ENCODE results near the gene ASIC2. TPM values are rescaled to one million over a fixed set of nuclear protein-coding genes. Genes with fewer than 3 reads are reported as not detected.

ASIC2 gene
- polyA plus RNA-seq, 1 experiment, result 0.05 TPM

- ChIA-PET POLR2A (no interaction called here), CTCF (no interaction called here)
- Histone ChIP-seq H3K27me3 (ENCODE audit: control insufficient read depth, insufficient read depth, low read length) (peaks cover 3% of the 10 kb centered on the region), H3K36me3 (ENCODE audit: control insufficient read depth, insufficient read depth, low read length) (no peaks in the 10 kb centered on the region), H3K4me3 (ENCODE audit: low read depth, low read length) (no peak overlapping the region)
- TF ChIP-seq CTCF (IDR thresholded peaks at IDR 0.05; ENCODE audit: insufficient read depth, low read depth, low read length), result no peak
- no peak for DNase-seq (ENCODE audit: low read depth)
Measured at GRCh38 chr17:33245183-33245582, 47.9 kb downstream of the ASIC2 start.

- ChIA-PET CTCF (interaction anchor here (1.2 kb wide), 1 partner anchor 8 kb away, joined by 3 read pairs; no protein-coding TSS in a partner anchor), POLR2A (no interaction called here)
- Histone ChIP-seq H3K27me3 (ENCODE audit: control insufficient read depth, insufficient read depth, low read length) (peaks cover 3% of the 10 kb centered on the region), H3K4me3 (ENCODE audit: low read depth, low read length) (no peak overlapping the region), H3K36me3 (ENCODE audit: control insufficient read depth, insufficient read depth, low read length) (no peaks in the 10 kb centered on the region)
- DNase-seq (ENCODE audit: low read depth), result no peak
- no peak for TF ChIP-seq CTCF (IDR thresholded peaks at IDR 0.05; ENCODE audit: insufficient read depth, low read depth, low read length)
Measured at GRCh38 chr17:33243732-33244131, 49.4 kb downstream of the ASIC2 start.

DNA sequence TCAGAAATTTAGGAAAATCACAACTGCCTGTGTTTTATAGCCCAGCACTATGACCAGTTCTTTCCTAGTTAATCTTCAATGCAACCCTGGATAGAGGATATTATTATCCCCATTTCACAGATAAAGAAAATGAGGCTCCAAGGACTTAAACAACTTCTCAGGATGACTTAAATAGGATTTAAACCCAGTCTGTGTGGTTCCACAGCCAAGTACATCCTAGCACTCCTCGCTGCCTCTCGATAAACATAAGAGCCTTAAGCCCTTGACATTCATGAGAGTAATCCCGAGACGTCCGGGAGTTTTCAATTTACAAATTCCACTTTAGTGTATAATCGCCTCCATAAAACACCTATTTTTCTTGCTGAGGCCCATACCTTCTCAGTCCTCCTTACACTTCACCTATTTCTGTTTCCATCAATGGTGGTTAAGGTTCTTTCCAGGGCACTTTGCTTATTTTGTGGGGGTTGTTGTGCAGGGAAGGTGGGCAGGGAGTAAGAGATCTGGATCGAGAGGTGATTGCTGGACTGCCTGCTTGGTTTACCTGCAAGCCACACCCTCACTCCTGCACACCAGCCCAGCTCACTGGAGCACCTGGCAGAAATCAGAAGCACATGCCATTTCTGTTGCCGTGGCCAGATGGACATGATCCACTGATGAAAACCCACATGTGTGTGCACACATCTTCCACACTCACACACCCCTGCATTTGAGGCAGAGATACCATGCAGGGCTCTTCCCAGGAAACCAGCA is 50.5 kb downstream of the ASIC2 start:
- no peaks in the 10 kb centered on the region; the same call in 1 of the 2 replicates for H3K27me3 ChIP-seq (ENCODE audit: control insufficient read depth, insufficient read depth, low read length)
- no peak for TF ChIP-seq CTCF (IDR thresholded peaks at IDR 0.05; ENCODE audit: insufficient read depth, low read depth, low read length)
- POLR2A ChIA-PET, result no interaction called here
- no peaks in the 10 kb centered on the region for H3K36me3 ChIP-seq (ENCODE audit: control insufficient read depth, insufficient read depth, low read length)
- CTCF ChIA-PET, result interaction anchor here (0.8 to 1.2 kb wide), 2 partner anchors 9 to 18 kb away, joined by 3 read pairs; no protein-coding TSS in a partner anchor
- no peak overlapping the region for H3K4me3 ChIP-seq (ENCODE audit: low read depth, low read length)
- no peak for DNase-seq (ENCODE audit: low read depth)

GRCh38 chr17:33241390-33241789 is 51.7 kb downstream of the ASIC2 start:
- no peak for DNase-seq (ENCODE audit: low read depth)
- POLR2A ChIA-PET, result no interaction called here
- Histone ChIP-seq H3K4me3 (ENCODE audit: low read depth, low read length) (no peak overlapping the region), H3K36me3 (ENCODE audit: control insufficient read depth, insufficient read depth, low read length) (no peaks in the 10 kb centered on the region), H3K27me3 (ENCODE audit: control insufficient read depth, insufficient read depth, low read length) (no peaks in the 10 kb centered on the region; the same call in 1 of the 2 replicates)
- CTCF ChIA-PET, result no interaction called here
- TF ChIP-seq CTCF (IDR thresholded peaks at IDR 0.05; ENCODE audit: insufficient read depth, low read depth, low read length), result no peak

GRCh38 chr17:33240362-33240761 is 52.7 kb downstream of the ASIC2 start:
- POLR2A ChIA-PET, result no interaction called here
- H3K4me3 ChIP-seq (ENCODE audit: low read depth, low read length), result no peak overlapping the region

More at GRCh38 chr17:33240362-33240761, 52.7 kb downstream of the ASIC2 start:
- no peak for TF ChIP-seq CTCF (IDR thresholded peaks at IDR 0.05; ENCODE audit: insufficient read depth, low read depth, low read length)
- CTCF ChIA-PET, result no interaction called here
- Histone ChIP-seq H3K27me3 (ENCODE audit: control insufficient read depth, insufficient read depth, low read length) (no peaks in the 10 kb centered on the region; the same call in 1 of the 2 replicates), H3K36me3 (ENCODE audit: control insufficient read depth, insufficient read depth, low read length) (no peaks in the 10 kb centered on the region)
- DNase-seq (ENCODE audit: low read depth), result no peak
